Uterus (tissue), 4 donors: ENCODE data around the gene SRGN. TPM values are rescaled to one million over a fixed set of nuclear protein-coding genes. Genes with fewer than 3 reads are reported as not detected.

ENCODE experiments used
- DNase-seq, 2 donors: peaks; one replicate each; pipeline ENCODE4 v3.0.0-alpha.2; 2019 to 2020
- H3K27ac ChIP-seq, 2 donors: fragments of 200-600 bp; sonication (generic); 1 replicate in 1 of 2; 2 replicates in 1 of 2; pipeline ENCODE4 v1.5.1; 2016 to 2018
- H3K27me3 ChIP-seq, 2 donors: fragments of 200-600 bp; sonication (generic); one replicate each; pipeline ENCODE4 v1.5.1; 2018 to 2019; ENCODE audit warnings: control low read depth in 1 of 2
- H3K36me3 ChIP-seq, 2 donors: fragments of 200-600 bp; sonication (generic); one replicate each; pipeline ENCODE4 v1.5.1; 2019; ENCODE audit warnings: control low read depth in 1 of 2
- H3K4me1 ChIP-seq, 2 donors: fragments of 200-600 bp; sonication (generic); one replicate each; pipeline ENCODE4 v1.5.1; 2018 to 2019; ENCODE audit warnings: control low read depth in 1 of 2
- H3K4me3 ChIP-seq, 2 donors: fragments of 200-600 bp; sonication (generic); 1 replicate in 1 of 2; 2 replicates in 1 of 2; pipeline ENCODE4 v1.5.1; 2018 to 2019; ENCODE audit warnings: mild to moderate bottlenecking in 1 of 2
- H3K9me3 ChIP-seq, 2 donors: fragments of 200-600 bp; sonication (generic); one replicate each; pipeline ENCODE4 v1.5.1; 2019; ENCODE audit warnings: control low read depth in 1 of 2
- CTCF ChIP-seq, 4 experiments: fragments of 200-600 bp in 2 of 4; fragments of 450-650 bp in 2 of 4; sonication (generic) in 2 of 4; IDR thresholded peaks; one replicate each; pipeline ENCODE4 v1.5.1; 2016 to 2019; ENCODE audit warnings: antibody characterized with exemption in 4 of 4, mild to moderate bottlenecking in 2 of 4, moderate library complexity in 1 of 4
- POLR2A ChIP-seq, 2 donors: fragments of 450-650 bp; IDR thresholded peaks; one replicate each; pipeline ENCODE4 v1.6.1; 2016; ENCODE audit warnings: antibody characterized with exemption in 2 of 2, mild to moderate bottlenecking in 1 of 2, moderate library complexity in 1 of 2
- intact Hi-C: fragments of 100-400 bp; cut with DNase I; formaldehyde crosslinking; loops from one replicate; pipeline ENCODE4 v1.15.1; 2023; ENCODE audit warnings: low total_unique reads
- total RNA-seq, 4 donors: library from RNA; depleted of rRNA in 3 of 4; stranded (reverse); fragments of >200 nt in 3 of 4; gene quantifications; one replicate each; pipeline versions ENCODE4 v1.1.0 to v1.2.4, GENCODE V29; 2014 to 2023
- donor health status: DM: yes; HTN: yes; CAD: no.

SRGN gene
- total RNA-seq, 4 donors from 2014 or later, result 36.9 to 281 (median 120) TPM

DNA sequence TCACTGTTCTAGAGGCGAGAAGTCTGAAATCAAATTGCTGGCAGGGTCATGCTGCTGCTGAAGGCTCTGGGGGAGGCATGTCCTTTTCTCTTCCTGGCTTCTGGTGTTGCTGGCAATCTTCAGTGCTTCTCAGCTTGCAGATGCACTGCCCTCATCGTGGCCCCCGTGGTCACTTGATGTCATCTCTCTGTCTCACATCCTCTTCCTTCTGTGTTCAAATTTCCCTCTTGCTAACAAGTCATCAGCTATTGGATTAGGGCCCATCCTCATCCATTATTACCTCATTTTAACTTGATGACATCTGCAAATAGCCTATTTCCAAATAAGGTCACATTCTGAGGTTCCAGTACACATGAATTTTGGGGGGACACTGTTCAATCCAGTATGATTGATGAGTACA, 36.6 kb upstream of the SRGN start:
- TF ChIP-seq POLR2A (IDR thresholded peaks at IDR 0.05) (no peak), CTCF (IDR thresholded peaks at IDR 0.05) (no peak)
- intact Hi-C loops, result no loop called here
- Histone ChIP-seq H3K9me3 (no peaks in the 10 kb centered on the region), H3K4me1 (no peaks in the 10 kb centered on the region), H3K27ac (no peak overlapping the region), H3K27me3 (no peaks in the 10 kb centered on the region), H3K4me3 (no peak overlapping the region), H3K36me3 (no peaks in the 10 kb centered on the region)
- DNase-seq, result no peak

DNA sequence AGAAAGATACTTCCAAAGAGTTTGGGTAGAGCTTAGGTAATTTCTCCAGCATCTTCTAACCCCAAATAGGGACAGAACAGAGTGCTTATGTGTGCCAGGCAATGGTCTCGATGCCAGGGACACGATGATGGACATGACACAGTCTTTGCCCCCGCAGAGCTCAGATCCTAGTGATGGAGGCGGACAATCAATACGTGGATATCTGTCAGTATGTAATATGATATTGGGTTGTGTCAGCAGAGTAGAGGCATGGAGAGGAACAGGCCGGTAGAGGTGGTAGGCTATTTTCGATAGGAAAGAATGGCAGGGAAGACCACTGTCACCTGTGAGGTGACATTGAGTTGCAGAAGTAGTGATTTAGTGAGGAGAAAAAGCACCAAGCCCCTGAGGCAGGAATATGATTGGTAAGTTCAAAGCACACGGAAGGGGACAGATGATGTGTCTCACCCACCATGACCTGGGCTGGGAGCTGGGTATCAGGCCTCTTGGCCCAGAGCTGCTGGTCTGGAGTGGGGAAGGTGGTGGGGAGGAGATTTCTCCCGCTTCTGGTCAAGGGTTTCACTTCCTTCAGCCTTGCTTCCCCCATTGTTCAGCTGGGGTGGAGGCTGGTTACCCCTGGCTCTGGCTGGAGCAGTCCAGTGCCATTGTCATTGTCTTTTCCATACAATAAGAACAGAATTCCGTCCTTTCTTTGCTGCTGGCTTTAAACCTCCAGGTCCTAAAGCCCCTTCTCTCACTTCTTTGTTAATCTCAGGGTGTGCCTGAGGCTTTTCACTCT, 36.0 kb upstream of the SRGN start:
- H3K4me3 ChIP-seq, result no peak overlapping the region
- H3K27ac ChIP-seq, result no peak overlapping the region
- no peaks in the 10 kb centered on the region for H3K36me3 ChIP-seq
- DNase-seq, result no peak
- H3K9me3 ChIP-seq, result no peaks in the 10 kb centered on the region
- no peaks in the 10 kb centered on the region for H3K27me3 ChIP-seq
- TF ChIP-seq CTCF (IDR thresholded peaks at IDR 0.05), result no peak
- TF ChIP-seq POLR2A (IDR thresholded peaks at IDR 0.05), result no peak
- intact Hi-C loops, result no loop called here
- no peaks in the 10 kb centered on the region for H3K4me1 ChIP-seq

- no peak overlapping the region for H3K4me3 ChIP-seq
- no peaks in the 10 kb centered on the region for H3K4me1 ChIP-seq
- no peaks in the 10 kb centered on the region for H3K36me3 ChIP-seq
- no peaks in the 10 kb centered on the region for H3K9me3 ChIP-seq
- intact Hi-C loops, result no loop called here
- no peak overlapping the region for H3K27ac ChIP-seq
- H3K27me3 ChIP-seq, result no peaks in the 10 kb centered on the region
- TF ChIP-seq POLR2A (IDR thresholded peaks at IDR 0.05) (no peak), CTCF (IDR thresholded peaks at IDR 0.05) (no peak)
- no peak for DNase-seq
These were observed 35.2 kb upstream of the SRGN start for GRCh38 chr10:69052736-69053135.

GRCh38 chr10:69055241-69055640, 32.7 kb upstream of the SRGN start:
- DNase-seq, result no peak
- H3K36me3 ChIP-seq, result no peaks in the 10 kb centered on the region
- no peak overlapping the region for H3K27ac ChIP-seq
- H3K9me3 ChIP-seq, result no peaks in the 10 kb centered on the region
- H3K4me1 ChIP-seq, result no peaks in the 10 kb centered on the region
- H3K4me3 ChIP-seq, result no peak overlapping the region
- H3K27me3 ChIP-seq, result no peaks in the 10 kb centered on the region
- TF ChIP-seq CTCF (IDR thresholded peaks at IDR 0.05) (no peak), POLR2A (IDR thresholded peaks at IDR 0.05) (no peak)
- intact Hi-C loops, result no loop called here

GRCh38 chr10:69056129-69056528, 31.8 kb upstream of the SRGN start:
- no peak overlapping the region for H3K4me3 ChIP-seq
- no peaks in the 10 kb centered on the region for H3K36me3 ChIP-seq
- H3K27ac ChIP-seq, result no peak overlapping the region
- TF ChIP-seq CTCF (IDR thresholded peaks at IDR 0.05) (no peak), POLR2A (IDR thresholded peaks at IDR 0.05) (no peak)
- no peaks in the 10 kb centered on the region for H3K27me3 ChIP-seq
- intact Hi-C loops, result no loop called here
- no peaks in the 10 kb centered on the region for H3K4me1 ChIP-seq
- no peaks in the 10 kb centered on the region for H3K9me3 ChIP-seq
- no peak for DNase-seq
